ENCODE measurements around the gene MMRN1. TPM values are rescaled to one million over a fixed set of nuclear protein-coding genes. Genes with fewer than 3 reads are reported as not detected.

The MMRN1 gene
- total RNA-seq, 1 experiment from 2014 or later = not detected

GRCh38 chr4:89997171-89997704 is 102.6 kb downstream of the MMRN1 start:
- no peak for DNase-seq (ENCODE audit: low read depth)

GRCh38 chr4:89998469-89999011 is 103.9 kb downstream of the MMRN1 start:
- no peak for DNase-seq (ENCODE audit: low read depth)

- no peak for DNase-seq (ENCODE audit: low read depth)
These were observed 106.4 kb downstream of the MMRN1 start for GRCh38 chr4:90001023-90001422.

GRCh38 chr4:90002441-90003062 is 107.9 kb downstream of the MMRN1 start:
- no peak for DNase-seq (ENCODE audit: low read depth)

Other genes with a start within 250 kb of the MMRN1 start
- gene SNCA, start 57.7 kb upstream of the MMRN1 start, total RNA-seq (2014; rRNA removed) = 10.1 TPM in 1 of 2 replicates, not detected in the other
- gene CCSER1, start 232.5 kb downstream of the MMRN1 start, total RNA-seq (2014; rRNA removed) = not detected in 2 replicates

All from LHCN-M2 (cell line).